UCSD-AML1 (cell line): ENCODE data around the gene NUDT22.

Experiments used
- DNase-seq: peaks from one replicate; lab custom pipeline; 2025; ENCODE audit not compliant: unreplicated experiment; lab: John Stamatoyannopoulos, UW

NUDT22 gene

DNA sequence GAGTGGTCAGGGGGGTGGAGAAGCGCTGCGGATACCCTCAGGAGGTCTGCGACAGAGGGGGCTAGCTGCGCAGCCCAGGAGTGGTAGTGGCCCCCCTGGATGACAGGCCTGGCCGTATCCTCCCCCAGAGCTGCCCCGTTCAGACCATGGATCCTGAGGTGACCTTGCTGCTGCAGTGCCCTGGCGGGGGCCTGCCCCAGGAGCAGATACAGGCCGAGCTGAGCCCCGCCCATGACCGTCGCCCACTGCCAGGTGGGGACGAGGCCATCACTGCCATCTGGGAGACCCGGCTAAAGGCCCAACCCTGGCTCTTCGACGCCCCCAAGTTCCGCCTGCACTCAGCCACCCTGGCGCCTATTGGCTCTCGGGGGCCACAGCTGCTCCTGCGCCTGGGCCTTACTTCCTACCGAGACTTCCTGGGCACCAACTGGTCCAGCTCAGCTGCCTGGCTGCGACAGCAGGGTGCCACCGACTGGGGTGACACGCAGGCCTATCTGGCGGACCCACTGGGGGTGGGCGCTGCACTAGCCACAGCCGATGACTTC, 505 bp downstream of the NUDT22 start:
- peak; percentile 78 for DNase-seq

DNA sequence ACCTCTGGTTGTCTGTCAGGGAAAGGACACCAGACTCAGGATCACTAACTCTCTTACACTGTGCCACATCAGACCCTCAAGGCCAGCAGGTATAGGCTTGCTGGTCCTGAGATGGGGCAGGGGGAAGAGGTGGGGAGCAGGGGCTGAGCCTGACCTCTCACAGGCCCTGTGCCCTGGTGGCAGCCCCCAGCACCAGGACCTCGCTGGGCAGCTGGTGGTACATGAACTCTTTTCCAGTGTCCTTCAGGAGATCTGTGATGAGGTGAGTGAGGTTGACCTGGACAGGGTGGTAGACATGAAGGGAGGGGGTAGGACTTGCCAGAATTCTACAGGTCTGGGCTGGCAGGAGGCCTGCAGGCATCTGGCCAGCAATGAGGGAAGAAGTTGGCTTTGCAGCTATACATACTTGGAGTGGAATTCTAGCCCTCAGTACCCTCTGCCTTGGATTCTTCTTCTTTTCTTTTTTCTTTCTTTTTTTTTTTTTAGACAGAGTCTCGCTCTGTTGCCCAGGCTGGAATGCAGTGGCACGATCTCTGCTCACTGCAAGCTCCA, 1.4 kb downstream of the NUDT22 start:
- DNase-seq = no peak

DNA sequence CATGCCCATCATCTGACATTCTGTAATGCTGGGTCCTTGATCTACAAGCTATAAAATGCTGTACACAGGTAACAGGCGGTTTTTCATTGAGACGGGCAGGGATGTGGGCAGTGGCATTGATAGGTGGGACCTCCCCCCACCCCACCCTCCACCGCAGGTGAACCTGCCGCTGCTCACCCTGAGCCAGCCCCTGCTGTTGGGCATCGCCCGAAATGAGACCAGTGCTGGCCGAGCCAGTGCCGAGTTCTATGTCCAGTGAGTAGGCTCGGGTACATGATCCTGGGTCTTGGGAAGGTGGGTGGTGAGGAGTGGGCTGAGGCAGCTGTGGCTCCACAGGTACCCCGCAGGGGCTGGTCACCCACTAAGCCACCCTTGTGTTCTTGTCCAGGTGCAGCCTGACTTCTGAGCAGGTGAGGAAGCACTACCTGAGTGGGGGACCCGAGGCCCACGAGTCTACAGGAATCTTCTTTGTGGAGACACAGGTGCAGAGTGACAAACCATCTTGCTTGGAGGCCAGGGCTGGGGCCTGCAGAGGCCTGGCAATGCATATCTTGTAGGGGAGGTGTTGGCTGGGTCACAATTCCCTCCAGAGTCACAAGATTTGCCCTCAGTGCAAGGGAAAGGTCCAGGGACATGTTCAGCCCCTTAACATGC, 3.1 kb downstream of the NUDT22 start:
- DNase-seq = no peak

DNA sequence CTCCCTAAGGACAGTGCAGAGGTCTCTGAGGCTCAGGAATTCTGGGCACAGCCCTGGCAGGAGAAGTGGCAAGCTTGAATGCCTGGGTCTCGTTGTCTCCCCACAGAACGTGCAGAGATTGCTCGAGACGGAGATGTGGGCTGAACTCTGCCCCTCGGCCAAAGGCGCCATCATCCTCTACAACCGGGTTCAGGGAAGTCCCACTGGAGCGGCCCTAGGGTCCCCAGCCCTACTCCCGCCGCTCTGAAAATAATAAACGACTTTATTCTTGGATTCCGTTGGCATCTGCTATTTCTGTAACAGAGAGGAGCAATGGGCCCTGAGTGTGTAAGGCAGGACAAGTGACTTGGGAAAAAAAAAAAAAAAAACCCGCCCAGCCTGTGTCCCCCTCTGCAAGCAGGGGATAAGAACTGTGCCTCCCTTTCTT, 3.7 kb downstream of the NUDT22 start:
- no peak for DNase-seq

DNA sequence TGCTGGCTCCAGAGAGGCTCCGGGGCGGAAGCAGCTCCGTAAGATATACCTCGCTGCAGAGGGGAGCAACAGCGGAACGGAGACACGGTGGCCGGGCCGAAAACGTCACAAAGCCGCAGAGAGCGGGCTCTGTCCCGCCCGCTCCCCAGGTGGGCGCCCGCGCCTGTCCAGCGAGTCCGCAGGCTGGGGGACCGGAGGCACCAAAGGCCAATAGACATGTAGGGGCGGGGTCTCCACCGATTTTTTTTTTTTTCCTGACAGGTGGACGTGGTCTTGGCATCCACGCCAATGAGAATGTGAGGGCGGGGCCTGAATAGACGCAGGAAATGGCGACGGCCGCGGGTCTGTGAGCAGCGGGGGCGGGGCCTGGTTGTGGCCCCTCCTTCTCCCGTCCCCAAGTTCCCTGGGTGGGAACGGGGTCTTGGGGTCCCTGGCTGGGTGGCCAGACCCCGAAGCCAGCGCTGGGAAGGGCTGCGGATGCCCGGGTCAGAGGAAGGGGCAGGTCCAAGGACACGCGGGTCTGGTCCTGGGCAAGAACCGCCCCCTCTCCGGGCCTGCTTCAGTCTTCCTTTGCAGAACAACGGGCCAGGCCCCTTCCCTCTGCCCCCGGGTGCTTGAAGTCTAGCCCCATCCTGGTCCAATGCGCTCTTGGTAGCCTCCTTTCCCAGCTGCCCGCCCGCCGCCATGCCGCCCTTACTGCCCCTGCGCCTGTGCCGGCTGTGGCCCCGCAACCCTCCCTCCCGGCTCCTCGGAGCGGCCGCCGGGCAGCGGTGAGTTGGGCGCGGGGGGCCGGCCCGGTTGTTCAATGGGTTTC, 4.3 kb downstream of the NUDT22 start, which contains the start of gene DNAJC4:
Gene DNAJC4 (plus strand): TSS at position 378 of the 814 bp plus-strand sequence. CDS start 307 bp downstream, at position 685.
- DNase-seq = peak; percentile 90

DNA sequence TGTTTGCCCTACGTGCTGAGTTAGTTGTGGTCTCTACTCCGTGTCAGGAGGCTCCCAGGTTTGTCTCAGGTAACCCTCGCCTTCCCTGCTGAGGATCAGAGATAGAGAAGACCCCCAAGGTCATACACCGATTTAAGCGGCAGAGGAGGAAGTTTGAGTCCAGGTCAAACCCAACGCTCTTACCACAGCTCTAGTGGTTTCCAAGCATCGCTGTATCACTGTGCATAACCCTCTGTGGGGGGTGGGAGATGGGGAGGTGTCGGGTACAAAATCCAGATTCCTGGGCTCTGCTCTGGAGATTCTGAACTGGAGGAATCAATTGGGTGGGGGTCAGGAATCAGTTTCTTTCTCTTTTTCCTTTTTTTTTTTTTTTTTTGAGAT, 4.9 kb downstream of the NUDT22 start:
- DNase-seq = peak; percentile 56

DNA sequence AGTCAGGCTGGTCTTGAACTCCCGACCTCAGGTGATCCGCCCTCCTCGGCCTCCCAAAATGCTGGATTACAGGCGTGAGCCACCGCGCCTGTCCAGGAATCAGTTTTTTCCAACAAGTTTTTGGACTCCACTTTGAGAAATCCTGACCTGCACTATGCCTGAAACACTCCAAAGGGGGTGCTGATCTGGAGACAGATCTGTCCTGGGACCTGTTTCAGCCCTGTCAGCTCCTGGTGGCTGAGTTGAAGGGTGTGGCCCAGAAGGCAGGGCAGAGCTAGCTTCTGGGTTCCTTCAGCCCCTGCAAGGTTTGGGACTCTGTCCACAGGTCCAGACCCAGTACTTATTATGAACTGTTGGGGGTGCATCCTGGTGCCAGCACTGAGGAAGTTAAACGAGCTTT, 5.5 kb downstream of the NUDT22 start:
- no peak for DNase-seq

DNA sequence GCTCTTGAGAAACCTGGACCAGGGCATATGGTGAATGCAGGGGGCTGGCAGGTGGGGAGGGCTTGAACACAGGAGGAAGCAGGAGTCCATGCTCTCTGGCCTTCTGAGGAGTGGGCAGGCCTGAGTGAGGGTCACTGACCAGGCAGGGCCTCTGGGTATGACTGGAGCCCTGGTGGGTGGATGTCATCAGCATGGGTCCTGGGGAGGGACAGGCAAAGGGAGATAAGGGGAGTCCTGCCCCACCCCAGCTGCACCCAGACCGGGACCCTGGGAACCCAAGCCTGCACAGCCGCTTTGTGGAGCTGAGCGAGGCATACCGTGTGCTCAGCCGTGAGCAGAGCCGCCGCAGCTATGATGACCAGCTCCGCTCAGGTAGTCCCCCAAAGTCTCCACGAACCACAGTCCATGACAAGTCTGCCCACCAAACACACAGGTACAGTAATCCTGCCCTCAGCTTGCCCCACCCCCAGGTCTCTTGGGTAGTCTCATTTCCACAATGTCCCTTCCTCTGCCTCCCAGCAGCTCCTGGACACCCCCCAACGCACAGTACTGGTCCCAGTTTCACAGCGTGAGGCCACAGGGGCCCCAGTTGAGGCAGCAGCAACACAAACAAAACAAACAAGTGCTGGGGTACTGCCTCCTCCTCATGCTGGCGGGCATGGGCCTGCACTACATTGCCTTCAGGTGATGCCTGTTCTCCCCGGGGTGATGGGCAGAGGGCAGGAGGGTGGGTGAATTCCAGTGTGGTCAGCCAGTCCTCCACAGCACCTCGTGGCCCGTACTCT, 6.3 kb downstream of the NUDT22 start:
- DNase-seq = no peak

DNA sequence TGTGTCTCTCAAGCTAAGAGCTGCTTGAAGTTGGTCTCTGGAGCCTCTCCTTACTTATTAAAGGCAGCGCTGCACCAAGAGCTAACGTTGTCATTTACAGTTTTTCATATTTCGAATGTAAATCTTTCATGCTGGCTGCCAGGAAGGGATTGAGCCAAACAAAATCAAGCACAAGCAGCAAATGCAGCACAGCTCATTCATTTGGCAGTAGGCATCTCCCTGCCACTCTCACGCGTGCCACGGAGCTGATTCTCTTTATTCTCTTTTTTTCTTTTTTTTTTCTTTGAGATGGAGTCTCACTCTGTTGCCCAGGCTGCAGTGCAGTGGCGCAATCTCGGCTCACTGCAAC, 6.9 kb downstream of the NUDT22 start:
- DNase-seq = no peak

DNA sequence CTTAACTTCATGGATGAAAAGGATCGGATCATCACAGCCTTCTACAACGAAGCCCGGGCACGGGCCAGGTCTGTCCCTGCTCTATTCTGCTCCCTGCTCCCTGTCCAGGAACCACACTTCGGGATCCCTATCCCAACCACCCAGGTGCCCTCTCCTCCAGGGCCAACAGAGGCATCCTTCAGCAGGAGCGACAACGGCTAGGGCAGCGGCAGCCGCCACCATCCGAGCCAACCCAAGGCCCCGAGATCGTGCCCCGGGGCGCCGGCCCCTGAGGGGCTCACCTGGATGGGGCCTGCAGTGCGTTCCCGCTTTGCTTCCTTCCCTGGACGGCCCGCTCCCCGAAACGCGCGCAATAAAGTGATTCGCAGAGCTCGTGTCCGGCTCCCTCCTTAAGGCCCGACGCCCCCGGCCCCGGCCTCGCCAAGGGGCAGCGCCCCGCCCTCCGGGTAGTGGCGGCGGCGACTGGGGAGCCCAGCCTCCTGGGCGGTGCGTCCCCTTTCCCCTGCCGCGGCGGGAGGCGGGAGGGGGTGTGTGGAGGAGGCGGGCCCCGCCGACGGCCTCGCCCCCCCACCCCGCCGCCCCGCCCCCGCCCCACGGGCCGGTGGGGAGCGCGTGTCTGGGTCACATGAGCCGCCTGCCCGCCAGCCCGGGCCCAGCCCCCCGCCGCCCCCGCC, 8.0 kb downstream of the NUDT22 start, which contains the start of gene VEGFB:
Gene VEGFB (plus strand): TSS at position 672 of the 674 bp plus-strand sequence. CDS start 250 bp downstream, outside the sequence.
- peak; percentile 30 for DNase-seq

DNA sequence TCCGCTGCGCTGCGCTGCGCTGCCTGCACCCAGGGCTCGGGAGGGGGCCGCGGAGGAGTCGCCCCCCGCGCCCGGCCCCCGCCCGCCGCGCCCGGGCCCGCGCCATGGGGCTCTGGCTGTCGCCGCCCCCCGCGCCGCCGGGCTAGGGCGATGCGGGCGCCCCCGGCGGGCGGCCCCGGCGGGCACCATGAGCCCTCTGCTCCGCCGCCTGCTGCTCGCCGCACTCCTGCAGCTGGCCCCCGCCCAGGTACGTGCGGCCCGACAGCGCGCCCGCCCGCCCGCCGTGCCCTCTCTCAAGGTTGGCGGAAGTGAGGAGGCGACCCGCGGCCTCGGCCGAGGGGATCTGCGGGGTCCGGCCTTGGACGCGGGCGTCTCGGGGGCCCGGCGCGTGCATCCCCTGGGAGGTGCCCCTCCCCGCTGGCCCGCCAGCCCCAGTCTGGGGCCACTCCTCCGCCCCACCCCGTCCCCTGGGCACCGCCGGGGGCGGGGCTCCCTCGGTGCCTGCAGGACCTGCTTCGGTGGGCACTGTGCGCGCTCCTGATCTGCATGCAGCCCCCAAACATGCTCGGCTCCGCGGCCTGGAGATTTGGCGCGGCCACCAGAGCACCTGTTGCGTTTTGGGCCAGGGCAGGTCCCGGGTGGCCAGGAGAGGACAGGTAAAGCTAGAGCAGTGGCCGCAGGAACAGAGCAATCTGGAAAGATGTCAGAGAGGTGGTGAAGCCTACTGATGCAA, 8.7 kb downstream of the NUDT22 start:
- peak; percentile 60 for DNase-seq

DNA sequence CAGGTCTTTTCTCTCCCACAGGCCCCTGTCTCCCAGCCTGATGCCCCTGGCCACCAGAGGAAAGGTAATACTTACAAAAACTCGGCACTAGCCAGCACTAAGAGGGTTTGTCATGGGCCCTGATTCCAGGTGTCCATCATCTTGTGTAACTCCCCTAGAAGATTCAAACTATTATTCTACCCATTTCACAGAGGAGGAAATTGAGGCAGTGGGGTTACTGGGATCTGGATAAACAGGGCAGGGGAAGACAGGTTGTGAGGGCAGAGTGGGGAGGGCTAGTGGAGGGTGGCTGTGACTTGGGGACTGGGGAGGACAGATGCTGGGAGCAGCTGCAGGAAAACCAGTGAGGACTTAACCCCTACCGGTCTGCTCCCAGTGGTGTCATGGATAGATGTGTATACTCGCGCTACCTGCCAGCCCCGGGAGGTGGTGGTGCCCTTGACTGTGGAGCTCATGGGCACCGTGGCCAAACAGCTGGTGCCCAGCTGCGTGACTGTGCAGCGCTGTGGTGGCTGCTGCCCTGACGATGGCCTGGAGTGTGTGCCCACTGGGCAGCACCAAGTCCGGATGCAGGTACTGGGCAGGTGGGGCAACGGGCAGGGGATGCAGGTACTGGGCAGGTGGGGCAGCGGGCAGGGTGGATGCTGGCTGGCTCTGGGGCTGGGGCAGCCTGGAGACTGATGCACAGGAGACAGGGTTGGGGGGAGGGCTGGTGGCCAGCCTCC, 9.5 kb downstream of the NUDT22 start:
- no peak for DNase-seq

DNA sequence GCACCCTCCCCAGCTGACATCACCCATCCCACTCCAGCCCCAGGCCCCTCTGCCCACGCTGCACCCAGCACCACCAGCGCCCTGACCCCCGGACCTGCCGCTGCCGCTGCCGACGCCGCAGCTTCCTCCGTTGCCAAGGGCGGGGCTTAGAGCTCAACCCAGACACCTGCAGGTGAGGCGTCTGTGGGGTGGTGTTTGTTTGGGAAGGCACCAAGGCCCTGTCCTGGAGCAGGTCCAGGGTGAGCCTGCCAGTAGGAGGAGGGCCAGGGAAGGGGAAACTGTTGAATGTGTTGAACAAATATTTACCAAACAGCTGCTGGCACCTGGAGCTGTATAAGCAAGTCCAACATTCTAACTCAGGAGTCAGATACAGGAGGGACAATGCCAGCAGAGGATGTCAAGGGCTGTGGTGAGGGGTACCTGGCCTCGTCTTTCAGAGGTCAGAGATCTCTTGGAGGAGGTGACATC, 11.4 kb downstream of the NUDT22 start:
- no peak for DNase-seq

DNA sequence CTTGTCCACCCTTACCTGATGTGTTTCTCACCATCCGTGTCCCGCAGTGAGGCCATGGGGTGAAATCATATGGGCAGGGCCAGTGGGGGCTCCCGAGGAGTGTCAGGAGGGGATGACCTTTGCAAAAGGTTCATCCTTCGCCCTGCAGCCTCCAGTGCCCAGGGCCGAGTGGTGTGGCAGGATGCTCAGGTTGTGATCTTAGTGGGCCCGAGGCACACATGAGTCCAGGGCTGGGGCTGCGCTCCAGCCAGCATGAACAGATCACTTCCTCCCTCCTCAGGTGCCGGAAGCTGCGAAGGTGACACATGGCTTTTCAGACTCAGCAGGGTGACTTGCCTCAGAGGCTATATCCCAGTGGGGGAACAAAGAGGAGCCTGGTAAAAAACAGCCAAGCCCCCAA, 12.0 kb downstream of the NUDT22 start:
- DNase-seq = no peak

DNA sequence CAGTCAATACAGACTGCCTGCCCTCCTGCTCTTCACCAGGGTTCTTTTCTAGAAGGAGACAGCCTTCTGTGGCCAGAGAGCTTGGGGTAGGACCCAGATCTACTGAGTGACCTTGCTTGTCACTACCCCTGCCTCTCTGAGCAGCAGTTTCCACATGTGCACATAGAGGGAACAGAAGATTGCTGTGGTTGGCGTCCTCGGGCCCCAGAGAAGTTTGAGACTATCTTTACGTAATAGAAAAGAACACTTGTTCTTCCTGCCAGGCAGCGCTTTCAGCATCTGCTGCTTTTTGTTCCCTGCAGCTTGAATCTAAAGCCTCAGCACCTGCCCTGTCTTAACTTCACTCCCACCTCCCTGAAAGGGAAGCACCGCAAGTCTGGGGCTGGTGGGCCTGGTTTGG, 12.9 kb downstream of the NUDT22 start:
- no peak for DNase-seq

DNA sequence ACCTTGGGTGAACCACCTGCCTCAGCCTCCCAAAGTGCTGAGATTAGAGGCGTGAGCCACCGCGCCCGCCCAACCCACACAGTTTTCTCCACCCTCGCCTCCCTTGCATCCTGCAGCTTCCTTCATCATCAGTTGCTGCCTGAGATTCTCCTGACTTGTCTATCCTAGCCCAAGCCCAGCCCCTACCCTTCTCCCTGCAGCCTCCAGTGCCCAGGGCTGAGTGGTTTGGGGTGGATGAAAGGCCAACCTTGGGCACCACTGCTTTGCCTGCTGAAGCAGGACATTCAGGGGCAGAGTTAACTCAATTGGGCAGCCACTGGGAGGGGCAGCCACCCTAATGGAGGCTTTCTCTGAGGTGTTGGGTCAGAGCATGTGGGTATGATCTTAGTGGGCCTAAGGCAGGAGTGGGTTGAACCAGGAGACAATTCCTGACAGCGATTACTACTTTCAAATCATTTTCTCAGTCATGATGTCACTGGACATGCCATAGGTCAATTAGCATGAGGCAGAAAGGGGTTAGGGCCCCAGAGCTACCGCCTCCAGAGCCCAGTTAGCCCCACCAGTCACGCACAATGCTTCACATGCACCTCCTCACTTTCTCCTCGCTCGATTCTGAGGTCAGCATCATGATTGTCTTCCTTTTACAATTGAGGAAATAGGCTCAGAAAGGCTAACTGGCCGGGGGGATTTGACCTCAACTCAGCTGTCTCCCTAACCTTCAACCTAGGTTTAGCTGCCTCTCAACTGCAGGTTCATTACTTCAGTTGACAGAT, 13.8 kb downstream of the NUDT22 start:
- DNase-seq = peak; percentile 43

DNA sequence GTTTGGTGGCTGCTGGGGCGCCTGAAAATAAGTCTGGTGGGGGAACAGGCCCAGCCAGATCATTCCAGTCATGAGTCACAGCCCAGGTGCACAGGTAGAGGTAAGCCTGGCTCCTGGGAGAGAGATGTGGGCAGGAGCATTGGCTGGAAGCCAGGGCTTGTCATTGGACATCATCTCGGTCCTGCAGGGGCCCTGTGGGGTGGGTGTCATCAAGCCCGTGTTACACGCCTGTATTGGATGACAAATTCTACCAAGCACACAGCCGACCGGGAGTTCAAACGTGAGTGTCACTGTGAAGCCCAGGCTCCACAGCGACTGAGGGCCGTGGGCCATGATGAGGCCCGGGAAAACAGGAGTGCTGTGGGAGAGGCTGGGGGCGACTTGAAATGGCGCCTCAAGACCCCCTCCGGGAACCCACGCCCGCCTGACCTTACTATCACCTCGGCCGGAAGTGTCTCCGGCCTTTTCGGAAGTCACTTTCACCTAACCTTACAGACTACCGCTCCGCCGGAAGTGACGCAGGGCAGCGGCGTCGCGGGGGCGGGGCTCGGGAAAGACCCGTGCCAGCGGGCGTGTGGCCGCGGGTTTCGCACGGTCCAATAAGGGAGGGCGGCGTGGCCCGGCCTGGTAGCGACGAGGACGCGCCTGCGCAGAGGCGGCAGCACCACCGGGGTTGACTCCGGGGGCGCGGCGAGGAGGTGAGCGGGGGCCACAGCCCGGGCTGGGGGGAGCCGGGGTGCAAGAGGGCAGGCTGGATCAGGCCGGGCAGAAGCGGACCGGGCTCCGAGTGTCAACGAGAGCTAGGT, 14.6 kb downstream of the NUDT22 start, which contains the start of gene FKBP2:
Gene FKBP2 (plus strand): TSS at position 661 of the 806 bp plus-strand sequence. CDS start 1,293 bp downstream, outside the sequence.
- DNase-seq = peak; percentile 98

DNA sequence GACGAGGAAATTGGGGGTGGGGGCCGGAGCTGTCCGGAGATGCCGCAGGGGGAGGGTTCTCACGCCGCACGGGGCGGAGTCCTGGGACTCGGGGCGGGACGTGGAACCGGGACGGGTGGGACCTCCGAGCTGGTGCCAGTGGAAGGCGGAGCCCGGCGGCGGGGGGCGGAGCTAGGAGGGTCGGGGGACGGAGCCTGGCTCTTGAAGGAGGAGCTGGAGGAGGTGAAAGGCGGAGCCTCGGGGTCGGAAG, 15.1 kb downstream of the NUDT22 start:
- peak; percentile 100 for DNase-seq
